NCI-H1930 (cell line): ENCODE data around the gene IL13.
"Not testable (repeated sequence)": the region's sequence is repeated elsewhere in the genome, so short reads cannot be mapped to it uniquely, and the experiment has no call there.

Source experiments
- DNase-seq, 2 experiments: peaks; one replicate each; lab custom pipeline; 2025; lab: John Stamatoyannopoulos, UW

Gene IL13

DNA sequence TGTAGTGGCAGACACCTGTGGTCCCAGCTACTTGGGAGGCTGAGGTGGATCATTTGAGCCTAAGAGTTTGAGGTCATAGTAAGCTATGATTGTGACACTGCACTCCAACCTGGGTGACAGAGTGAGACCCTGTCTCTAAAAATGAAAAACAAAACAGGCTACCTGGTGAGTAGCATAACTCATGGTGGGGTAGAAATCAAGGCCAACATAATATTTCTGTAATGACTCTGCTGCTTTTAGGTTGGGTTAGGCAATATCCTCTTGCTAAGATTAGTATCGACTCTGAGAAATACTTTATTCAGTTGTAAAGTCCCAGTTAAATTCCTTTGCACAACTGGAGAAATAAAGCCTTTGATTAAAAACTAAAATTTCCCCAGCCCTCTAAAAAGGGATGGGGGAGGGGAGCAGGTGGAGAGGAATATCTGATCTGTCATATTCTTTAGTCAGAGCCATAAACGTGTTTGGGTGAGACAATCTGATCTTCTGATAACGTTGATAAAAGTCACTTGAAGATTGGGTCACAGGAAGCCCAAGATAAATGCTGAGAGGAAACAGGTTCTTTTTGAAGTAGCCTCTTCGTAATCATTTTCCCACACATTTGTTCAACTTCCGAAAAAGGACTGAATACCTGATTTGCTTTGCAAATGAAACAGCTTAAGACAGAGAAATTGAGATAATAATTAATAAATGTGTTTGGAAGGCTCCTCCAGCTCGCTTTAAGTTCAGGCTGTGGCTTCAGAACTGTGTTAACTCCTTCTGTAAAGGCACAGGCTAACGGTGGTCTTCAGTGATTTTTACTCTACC lies 30.8 kb downstream of the IL13 start:
- no peak for DNase-seq

DNA sequence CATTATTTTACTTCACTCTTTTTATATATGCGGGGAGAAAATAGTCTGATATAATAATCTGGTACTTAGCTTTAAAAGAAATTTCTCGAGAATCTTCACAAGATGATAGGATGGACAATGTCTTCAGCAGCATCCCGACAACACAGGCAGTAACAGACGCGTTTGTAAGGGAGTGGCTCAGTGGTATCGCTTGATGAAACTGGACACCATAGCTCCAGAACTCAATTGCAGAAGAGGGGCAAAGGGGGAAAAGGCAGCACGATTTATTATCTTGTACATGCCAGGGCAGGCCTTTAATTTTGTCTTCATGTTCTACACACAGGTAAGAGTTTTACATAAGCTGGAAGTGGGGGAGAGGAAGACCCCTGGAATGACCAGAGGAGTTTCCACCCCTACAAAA lies 31.5 kb downstream of the IL13 start:
- DNase-seq, result no peak

DNA sequence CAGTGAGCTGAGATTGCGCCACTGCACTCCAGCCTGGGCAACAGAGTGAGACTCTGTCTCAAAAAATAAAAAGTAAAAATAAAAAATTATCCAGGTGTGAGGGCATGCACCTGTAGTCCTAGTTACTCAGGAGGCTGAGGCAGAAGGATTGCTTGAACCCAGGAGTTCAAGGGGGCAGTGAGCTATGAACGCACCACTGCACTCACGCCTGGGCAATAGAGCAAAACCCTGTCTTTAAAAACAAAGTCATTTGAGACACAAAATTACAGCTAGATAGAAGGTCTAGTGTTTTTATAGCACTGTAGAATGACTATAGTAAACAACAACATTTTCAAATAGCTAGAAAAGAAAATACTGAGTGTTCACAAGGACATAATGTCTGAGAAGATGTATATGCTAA lies 32.2 kb downstream of the IL13 start:
- DNase-seq, result no peak

DNA sequence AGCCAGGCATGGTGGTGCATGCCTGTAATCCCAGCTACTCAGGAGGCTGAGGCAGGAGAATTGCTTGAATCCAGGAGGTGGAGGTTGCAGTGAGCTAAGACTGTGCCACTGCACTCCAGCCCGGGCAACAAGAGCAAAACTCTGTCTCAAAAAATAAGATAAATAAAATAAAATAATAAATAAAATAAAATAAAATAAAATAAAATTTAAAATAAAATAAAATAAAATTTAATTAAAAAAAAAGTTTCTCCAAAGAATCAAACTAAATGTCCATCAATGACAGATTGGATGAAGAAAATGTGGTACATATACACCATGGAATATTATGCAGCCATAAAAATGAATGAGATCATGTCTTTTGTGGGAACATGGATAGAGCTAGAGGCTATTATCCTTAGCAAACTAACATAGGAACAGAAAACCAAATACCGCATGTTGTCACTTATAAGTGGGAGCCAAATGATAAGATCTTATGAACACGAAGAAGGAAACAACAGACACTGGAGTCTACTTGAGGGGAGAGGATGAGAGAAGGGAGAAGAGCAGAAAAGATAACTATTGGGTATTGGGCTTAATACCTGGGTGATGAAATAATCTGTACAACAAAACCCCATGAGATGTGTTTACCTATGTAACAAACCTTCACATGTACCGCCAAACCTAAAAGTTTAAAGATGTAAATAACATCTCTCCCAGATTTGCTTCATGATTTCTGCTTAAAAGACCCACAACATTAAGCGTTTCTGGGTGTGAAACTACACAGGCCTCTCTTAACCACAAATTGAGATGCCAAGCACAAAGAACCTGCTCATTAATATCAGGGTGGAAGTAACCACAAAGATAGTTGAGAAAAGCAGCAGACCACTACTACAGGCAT lies 34.0 kb downstream of the IL13 start:
- not testable (repeated sequence) for DNase-seq

DNA sequence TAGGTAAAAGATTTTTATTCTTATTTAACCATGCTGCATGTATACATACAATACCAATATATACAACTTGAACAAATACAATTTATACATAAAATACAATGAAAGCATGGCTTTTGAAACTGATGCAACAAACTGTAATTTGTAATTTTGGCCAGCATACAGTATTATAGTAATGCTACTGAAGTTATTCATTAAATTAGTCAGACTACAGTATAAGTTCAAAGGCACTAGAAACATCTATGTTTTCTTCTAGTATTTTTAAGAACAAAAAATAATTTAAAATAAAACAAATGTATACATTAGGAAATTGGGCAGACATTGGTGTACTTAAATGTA lies 34.6 kb downstream of the IL13 start:
- DNase-seq, result no peak

DNA sequence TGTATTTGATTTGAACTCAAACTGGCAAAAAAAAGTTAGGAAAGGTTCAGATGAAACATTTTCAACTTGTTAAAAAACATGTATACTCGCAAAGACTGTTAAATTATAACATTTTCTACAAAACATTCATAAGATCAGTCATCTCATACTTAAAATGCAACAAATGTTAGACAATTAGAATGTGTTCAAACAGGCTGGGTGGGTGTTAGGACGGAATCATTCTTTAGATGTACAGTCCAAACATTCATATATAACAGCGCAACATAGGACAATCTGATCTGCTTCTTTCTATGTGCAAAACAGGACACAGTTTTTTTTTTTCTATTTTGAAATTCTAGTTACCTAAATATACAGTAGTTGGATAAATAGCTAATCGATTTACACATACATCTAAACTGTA lies 38.0 kb downstream of the IL13 start:
- no peak for DNase-seq

DNA sequence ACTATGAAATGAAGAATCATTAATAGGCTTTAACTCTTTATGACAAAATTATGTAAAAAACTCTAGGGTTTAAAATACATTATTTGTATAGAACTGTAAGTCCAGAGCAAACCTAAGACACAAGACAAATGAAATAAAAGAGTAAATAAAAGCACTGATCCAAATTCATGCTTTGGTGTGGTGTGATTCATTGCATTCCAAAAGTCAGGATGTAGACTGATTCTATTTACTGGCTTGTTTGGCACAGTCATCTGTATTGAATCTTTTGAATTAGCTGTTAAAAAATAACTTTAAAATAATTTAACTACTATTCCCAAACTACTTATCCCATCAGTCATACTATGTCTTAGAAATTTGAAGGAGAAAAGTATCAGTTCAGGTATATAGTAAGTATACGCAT lies 46.9 kb downstream of the IL13 start:
- no peak for DNase-seq

DNA sequence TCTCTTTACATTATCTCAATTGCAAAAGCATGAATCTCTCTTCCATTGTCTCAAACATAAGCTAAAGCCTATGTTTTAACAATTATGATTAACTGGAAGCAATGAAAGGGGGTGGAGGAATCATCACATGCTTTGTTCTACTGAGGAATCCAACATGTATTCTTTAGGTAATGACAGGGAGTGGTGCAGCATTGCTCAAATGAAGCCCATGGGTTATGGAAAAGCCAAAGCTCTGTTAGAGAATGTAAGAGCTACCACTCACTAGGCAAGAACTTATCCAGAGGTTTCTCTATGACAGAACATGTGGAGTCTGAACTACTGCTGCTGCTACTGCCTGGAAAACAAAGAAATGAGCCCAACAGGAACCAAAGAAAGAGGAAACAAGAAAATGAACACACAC lies 50.7 kb downstream of the IL13 start:
- no peak for DNase-seq
